Right cardiac atrium (tissue), 5 donors: Measurements from ENCODE around the gene FHOD3. TPM values are rescaled to one million over a fixed set of nuclear protein-coding genes. Genes with fewer than 3 reads are reported as not detected.
"Not testable (repeated sequence)": the region's sequence is repeated elsewhere in the genome, so short reads cannot be mapped to it uniquely, and the experiment has no call there.

Experiments
- ATAC-seq, 2 donors: fragments of 200-7000 bp; cut with Tn5 transposase; one replicate each; pipeline versions ENCODE4 v1.8.0 to v1.9.1; 2020; ENCODE audit warnings: moderate library complexity in 2 of 2, mild to moderate bottlenecking in 1 of 2
- DNase-seq, 3 donors: peaks; one replicate each; pipeline ENCODE4 v3.0.0-alpha.2; 2020
- H3K27ac ChIP-seq: one replicate; pipeline ENCODE4 v1.5.1; 2013; ENCODE audit warnings: mild to moderate bottlenecking, low read length, control low read depth, moderate library complexity
- H3K27me3 ChIP-seq: one replicate; pipeline ENCODE4 v1.6.1; 2013; ENCODE audit not compliant: control insufficient read depth, insufficient read depth
- H3K4me1 ChIP-seq: one replicate; pipeline ENCODE4 v1.6.1; 2013; ENCODE audit warnings: low read length; ENCODE audit not compliant: control insufficient read depth, insufficient read depth
- H3K4me3 ChIP-seq: one replicate; pipeline ENCODE4 v1.5.1; 2013; ENCODE audit warnings: low read length, control low read depth
- H3K9me3 ChIP-seq: one replicate; pipeline ENCODE4 v1.6.1; 2013; ENCODE audit warnings: low read length; ENCODE audit not compliant: control insufficient read depth
- WGBS: extraction: QIAGEN DNeasy Blood & Tissue Kit; methylation state at CpG from one replicate; pipeline ENCODE4 v1.1.7; 2013; 5-methylcytosine and 5-hydroxymethylcytosine counted together
- intact Hi-C, 4 donors: fragments of 100-400 bp; cut with DNase I; formaldehyde crosslinking; loops; one replicate each; pipeline versions ENCODE4 v1.11.0 to v1.14.0; 2022 to 2023
- polyA plus RNA-seq: library from polyadenylated mRNA; stranded (reverse); fragments of 200-250 nt; gene quantifications from one replicate; pipeline ENCODE4 v1.2.3, GENCODE V29; 2013
- total RNA-seq, 4 donors: library from RNA; stranded (reverse); fragmentation: NEBNext Ultra II Directional; extraction: Animal tissue kit (Norgen Biotek cat#: 25700); gene quantifications; one replicate each; pipeline ENCODE4 v1.2.1, GENCODE V29; 2021
- donor health status: healthy with polysubstance abuse.
- donor health status: DM: no; HTN: yes; CAD: no.
- donor health status: DM: no; HTN: no; CAD: no.
- donor health status: DM: no; HTN: yes; CAD: no; lungs with severe emphysema.
- donor health status: DM: yes; HTN: yes; CAD: no.

Gene FHOD3
- total and polyA plus RNA-seq, 5 donors: 118 to 157 (median 138) TPM

- 62% methylated on average over 3 of the region's 3 CpGs for whole genome bisulfite sequencing
- Histone ChIP-seq H3K4me3 (no peak overlapping the region), H3K4me1 (no peaks in the 10 kb centered on the region), H3K9me3 (no peaks in the 10 kb centered on the region), H3K27me3 (no peaks in the 10 kb centered on the region), H3K27ac (no peak overlapping the region)
- intact Hi-C loops: loop anchor here (5.0 to 10.0 kb wide), 2 partner anchors 71 to 73 kb away; no protein-coding TSS in a partner anchor
- DNase-seq (no peak), ATAC-seq (no peak)
Measured at GRCh38 chr18:36757991-36758390, 460.5 kb downstream of the FHOD3 start.

DNA sequence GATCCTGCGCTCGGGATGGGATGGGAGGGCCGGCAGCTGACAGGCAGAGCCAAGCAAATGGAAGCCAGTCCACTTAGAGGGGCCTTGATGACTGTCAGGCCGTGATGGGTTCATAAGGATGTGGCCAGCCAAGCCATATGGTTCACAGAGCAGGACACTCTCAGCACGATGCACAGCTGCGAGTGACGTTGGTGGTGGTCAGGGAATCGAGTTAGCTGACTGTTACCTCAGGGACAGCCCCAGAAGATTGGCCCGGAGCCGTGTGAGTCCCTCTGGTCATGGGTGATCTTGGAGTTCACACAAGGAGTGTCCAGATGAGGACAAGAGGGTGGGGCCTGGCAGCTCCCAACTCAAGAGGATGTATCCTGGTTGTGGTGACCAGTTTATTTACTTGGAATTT, 461.1 kb downstream of the FHOD3 start:
- no peak overlapping the region for H3K4me3 ChIP-seq
- peak in 1 of 2 donors; percentile 20 for ATAC-seq
- no peaks in the 10 kb centered on the region for H3K4me1 ChIP-seq
- no peak for DNase-seq
- H3K9me3 ChIP-seq: no peaks in the 10 kb centered on the region
- H3K27ac ChIP-seq: no peak overlapping the region
- 73% methylated on average over 10 of the region's 10 CpGs for WGBS
- intact Hi-C loops: loop anchor here (5.0 to 10.0 kb wide), 2 partner anchors 71 to 74 kb away; no protein-coding TSS in a partner anchor
- H3K27me3 ChIP-seq: no peaks in the 10 kb centered on the region

DNA sequence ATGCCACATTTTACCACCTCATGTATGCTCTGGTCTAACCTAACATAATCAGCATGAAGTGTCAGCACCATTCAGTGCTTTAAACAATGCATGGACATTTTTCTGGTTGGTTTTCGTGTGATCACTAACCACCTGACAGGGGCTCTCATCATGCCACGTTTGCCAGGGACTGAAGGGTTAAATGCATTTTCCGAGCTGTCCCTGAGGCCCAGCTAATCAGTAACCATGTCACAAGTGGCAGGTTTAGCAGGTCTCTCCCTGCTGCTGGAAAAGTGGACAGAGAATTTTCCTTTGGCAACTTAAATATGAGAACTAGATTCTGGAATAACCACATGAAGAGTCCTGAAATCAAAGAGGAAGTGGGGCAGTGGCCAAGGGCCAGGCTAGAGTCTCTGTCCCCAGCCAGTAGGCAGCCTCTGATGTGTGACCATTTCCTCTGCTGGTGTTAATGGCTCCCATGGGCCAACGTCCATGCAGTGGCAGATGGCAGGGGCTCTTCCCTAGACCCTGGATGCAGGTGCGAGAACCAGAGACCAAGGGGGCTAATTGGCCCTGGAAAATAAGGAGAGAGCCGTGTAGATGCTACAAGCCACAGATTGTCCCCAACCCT, 461.8 kb downstream of the FHOD3 start:
- WGBS: 50% methylated on average over 6 of the region's 6 CpGs
- Histone ChIP-seq H3K4me1 (no peaks in the 10 kb centered on the region), H3K27me3 (no peaks in the 10 kb centered on the region), H3K27ac (no peak overlapping the region), H3K4me3 (no peak overlapping the region), H3K9me3 (no peaks in the 10 kb centered on the region)
- intact Hi-C loops: loop anchor here (5.0 to 10.0 kb wide), 2 partner anchors 72 to 74 kb away; no protein-coding TSS in a partner anchor
- DNase-seq (no peak), ATAC-seq (no peak)

DNA sequence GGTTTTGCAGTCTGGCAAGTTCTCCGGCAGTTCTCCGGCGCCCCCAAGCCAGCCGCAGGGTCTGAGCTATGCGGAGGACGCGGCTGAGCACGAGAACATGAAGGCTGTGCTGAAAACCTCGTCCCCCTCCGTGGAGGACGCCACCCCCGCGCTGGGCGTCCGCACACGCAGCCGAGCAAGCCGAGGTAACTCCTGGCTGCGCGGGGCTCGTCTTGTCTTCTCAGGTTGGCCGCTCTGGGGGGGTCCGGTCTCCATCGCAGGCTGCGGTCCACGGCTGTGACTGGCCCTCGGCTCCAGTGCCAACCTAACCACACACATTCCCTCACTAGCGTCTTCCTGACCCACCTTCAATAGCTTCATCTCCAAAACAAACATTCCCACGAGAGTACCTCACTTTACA, 463.1 kb downstream of the FHOD3 start:
- 95% methylated on average over 29 of the region's 29 CpGs for WGBS
- Histone ChIP-seq H3K27me3 (no peaks in the 10 kb centered on the region), H3K27ac (no peak overlapping the region), H3K9me3 (no peaks in the 10 kb centered on the region), H3K4me3 (no peak overlapping the region), H3K4me1 (no peaks in the 10 kb centered on the region)
- ATAC-seq: no peak
- intact Hi-C loops: no loop called here
- peak in 1 of 3 donors; percentile 57 for DNase-seq

GRCh38 chr18:36761186-36761698, 463.7 kb downstream of the FHOD3 start:
- 82% methylated on average over 12 of the region's 12 CpGs for WGBS
- intact Hi-C loops: no loop called here
- no peaks in the 10 kb centered on the region for H3K9me3 ChIP-seq
- no peak for DNase-seq
- no peak overlapping the region for H3K4me3 ChIP-seq
- no peak overlapping the region for H3K27ac ChIP-seq
- no peaks in the 10 kb centered on the region for H3K4me1 ChIP-seq
- ATAC-seq: no peak
- H3K27me3 ChIP-seq: no peaks in the 10 kb centered on the region

DNA sequence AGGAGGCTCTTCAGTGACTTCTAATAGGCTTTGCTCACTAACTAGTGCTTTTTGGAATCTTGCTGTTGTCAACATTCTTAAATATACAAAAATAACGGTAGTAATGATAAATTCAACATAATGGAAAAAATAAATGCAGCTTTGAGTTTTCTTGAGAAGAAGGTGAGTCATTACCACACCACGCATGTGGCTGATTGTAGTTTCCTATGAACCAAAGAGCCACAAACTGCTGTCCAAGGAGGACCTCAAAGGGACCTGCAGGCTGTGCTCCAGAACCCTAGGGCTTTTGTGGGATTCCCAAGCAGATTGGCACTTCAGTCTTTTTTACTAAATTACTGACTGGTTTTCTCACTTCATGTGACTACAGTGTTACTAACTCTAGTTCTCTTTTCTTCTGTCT, 464.6 kb downstream of the FHOD3 start:
- no peak overlapping the region for H3K4me3 ChIP-seq
- ATAC-seq: no peak
- H3K4me1 ChIP-seq: no peaks in the 10 kb centered on the region
- H3K27ac ChIP-seq: no peak overlapping the region
- no peaks in the 10 kb centered on the region for H3K9me3 ChIP-seq
- no peaks in the 10 kb centered on the region for H3K27me3 ChIP-seq
- DNase-seq: no peak
- intact Hi-C loops: no loop called here
- WGBS: 84% methylated on average over 2 of the region's 2 CpGs

- H3K4me3 ChIP-seq, H3K27me3 ChIP-seq, H3K27ac ChIP-seq, intact Hi-C loops, H3K9me3 ChIP-seq, H3K4me1 ChIP-seq, ATAC-seq, DNase-seq: not testable (repeated sequence)
- 94% methylated on average over 24 of the region's 26 CpGs for WGBS
Measured at GRCh38 chr18:36762965-36763364, 465.5 kb downstream of the FHOD3 start.

GRCh38 chr18:36766836-36767235, 469.3 kb downstream of the FHOD3 start:
- no peak overlapping the region for H3K27ac ChIP-seq
- no peaks in the 10 kb centered on the region for H3K4me1 ChIP-seq
- no peaks in the 10 kb centered on the region for H3K9me3 ChIP-seq
- ATAC-seq: no peak
- H3K4me3 ChIP-seq: no peak overlapping the region
- WGBS: 55% methylated on average over 3 of the region's 3 CpGs
- no peak for DNase-seq
- intact Hi-C loops: no loop called here
- no peaks in the 10 kb centered on the region for H3K27me3 ChIP-seq

GRCh38 chr18:36769172-36769571, 471.7 kb downstream of the FHOD3 start:
- intact Hi-C loops: no loop called here
- Histone ChIP-seq H3K4me1 (no peaks in the 10 kb centered on the region), H3K27ac (no peak overlapping the region), H3K27me3 (no peaks in the 10 kb centered on the region), H3K9me3 (no peaks in the 10 kb centered on the region), H3K4me3 (no peak overlapping the region)
- DNase-seq (no peak), ATAC-seq (no peak)
- WGBS: 86% methylated on average over 10 of the region's 10 CpGs

- DNase-seq (peak; percentile 22 to 72 (median 66)), ATAC-seq (peak; percentile 43 to 46)
- no peaks in the 10 kb centered on the region for H3K27me3 ChIP-seq
- H3K9me3 ChIP-seq: no peaks in the 10 kb centered on the region
- H3K27ac ChIP-seq: no peak overlapping the region
- intact Hi-C loops: no loop called here
- no peaks in the 10 kb centered on the region for H3K4me1 ChIP-seq
- WGBS: 73% methylated on average over 6 of the region's 6 CpGs
- H3K4me3 ChIP-seq: no peak overlapping the region
Measured at GRCh38 chr18:36769611-36770314, 472.2 kb downstream of the FHOD3 start.

DNA sequence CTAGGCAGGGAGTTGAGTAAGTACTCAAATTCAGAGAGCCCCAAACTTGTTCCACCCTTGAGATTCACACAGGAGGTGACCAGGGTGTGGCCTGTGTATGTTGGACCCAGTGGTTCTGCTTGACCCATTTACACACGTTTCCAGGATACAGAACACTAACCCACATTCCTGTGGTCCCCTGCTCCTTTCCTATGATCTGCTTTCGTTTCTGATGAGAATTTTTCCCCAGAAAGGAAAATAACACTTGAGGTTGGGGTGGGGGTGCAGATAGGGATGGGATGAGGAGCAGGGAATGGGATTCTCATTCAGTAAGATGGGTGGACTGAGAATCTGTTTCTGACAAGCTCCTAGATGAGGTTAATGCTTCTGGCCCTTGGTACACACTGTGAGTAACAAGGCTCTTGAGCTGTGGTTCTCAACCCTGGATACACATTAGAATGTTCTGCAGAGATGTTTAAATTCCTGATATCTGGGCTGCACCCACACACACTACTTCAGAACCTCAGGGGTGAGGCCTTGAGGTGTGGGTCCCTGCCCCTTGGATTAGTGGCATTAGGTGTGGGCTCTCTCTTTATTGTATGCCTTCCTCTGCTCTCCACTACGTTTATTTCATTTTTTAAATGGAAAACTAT, 472.9 kb downstream of the FHOD3 start:
- 71% methylated on average over 3 of the region's 3 CpGs for WGBS
- Histone ChIP-seq H3K27ac (no peak overlapping the region), H3K4me1 (no peaks in the 10 kb centered on the region), H3K27me3 (no peaks in the 10 kb centered on the region), H3K9me3 (no peaks in the 10 kb centered on the region), H3K4me3 (no peak overlapping the region)
- intact Hi-C loops: no loop called here
- ATAC-seq (no peak), DNase-seq (no peak)
